HG03469 (cell line): Measurements from ENCODE around the gene RICTOR.
"Not testable (repeated sequence)": the region's sequence is repeated elsewhere in the genome, so short reads cannot be mapped to it uniquely, and the experiment has no call there.

Experiments used
- ATAC-seq: cut with Tn5 transposase; IDR thresholded peaks from one replicate; pipeline ENCODE4 v1.9.1; 2021; ENCODE audit warnings: mild to moderate bottlenecking, moderate library complexity, moderate number of reproducible peaks; ENCODE audit not compliant: unreplicated experiment

Gene RICTOR

DNA sequence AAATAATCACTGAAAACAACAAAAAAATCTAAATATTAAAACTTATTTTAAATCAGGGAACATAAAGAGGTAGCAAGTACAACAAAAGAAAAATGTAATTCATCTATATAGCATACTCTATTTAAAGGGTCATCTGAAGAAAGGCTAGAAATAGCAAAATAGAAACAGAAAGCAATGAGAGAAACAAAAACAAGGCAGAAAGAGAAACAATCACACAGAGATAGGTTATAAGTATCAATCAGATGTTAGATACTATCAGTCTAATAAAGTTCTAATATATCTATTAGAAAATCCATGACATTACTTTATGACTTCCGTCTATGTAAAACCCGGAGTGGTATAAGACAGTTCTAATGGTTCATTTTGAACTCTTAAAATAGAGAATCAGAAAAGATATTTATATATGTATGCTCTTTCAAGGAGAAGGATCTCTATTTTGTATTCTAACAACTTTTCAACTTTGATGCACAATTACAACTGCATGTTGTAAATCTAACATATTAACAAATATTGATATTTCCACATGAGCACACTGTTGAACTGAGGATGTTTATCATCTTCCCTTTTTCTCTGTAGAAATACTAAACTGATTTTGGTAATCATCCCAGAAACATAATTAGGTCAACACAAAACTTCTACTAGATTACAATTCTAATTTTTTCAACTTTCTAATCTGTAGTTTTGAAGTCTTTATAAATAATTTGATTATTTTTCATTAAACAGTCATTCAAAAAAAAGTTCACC lies 15.8 kb downstream of the RICTOR start:
- no peak for ATAC-seq

- no peak for ATAC-seq
These were observed 16.5 kb downstream of the RICTOR start for GRCh38 chr5:39057734-39058133.

DNA sequence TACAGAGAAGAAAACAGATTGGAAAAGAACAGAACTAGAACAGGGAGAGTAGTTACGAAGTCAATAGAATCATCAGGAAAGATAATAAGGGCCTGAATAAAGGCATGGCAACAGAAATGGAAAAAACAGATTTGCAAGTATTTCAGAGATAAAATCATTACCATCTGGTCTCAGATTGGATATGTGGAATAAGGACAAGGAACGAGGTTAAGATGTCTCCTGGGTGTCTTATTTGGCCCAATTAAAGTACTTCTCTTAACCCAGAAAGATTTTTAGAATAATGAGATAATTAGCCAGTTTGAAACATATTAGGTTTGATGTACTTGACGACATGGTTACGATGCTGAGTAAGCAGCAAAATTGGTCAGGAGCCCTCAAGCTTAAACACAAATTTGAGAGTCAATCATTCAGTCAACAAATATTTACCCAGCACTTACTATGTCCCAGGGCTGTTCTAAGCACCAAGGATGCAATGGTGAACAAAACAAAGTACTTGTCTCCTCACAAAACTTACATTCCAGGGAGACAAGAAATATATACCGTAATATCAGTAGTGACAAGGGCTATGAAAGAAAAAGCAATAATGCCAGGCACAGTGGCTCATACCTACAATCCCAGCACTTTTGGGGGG lies 18.3 kb downstream of the RICTOR start:
- no peak for ATAC-seq

DNA sequence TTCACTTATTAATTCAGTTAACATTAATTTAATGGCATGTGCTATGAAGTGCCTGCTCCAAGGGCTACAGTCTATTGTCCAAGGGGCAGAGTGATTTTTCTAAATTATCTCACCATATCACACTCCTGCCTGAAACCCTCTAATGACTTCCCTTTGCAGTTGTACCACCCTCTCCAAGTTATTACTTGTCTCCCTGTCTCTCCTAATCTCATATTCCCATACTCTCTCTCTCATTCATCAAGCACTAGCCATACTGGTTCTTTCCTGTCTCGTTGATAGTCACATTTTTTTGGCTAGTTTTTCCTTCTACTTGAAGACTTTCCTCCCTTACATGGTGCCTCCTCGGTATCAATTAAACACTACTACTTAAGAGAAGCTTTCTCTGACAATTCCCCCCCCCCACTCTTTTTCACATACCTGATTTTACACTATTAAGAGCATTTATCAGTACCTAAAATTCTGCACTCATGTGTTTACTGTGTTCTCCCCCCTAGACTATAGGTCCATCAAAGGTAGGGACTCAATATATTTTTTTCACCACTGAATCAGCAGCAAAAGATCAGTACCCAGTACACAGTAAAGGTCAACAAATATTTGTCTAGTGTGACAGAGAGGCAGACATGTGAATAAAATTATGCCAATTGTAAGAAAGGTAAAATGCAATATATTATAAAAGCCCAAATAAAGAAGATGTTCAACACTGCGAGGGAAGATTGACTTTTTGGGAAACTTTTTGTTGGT lies 19.0 kb downstream of the RICTOR start:
- ATAC-seq: no peak

- ATAC-seq: no peak
These were observed 21.0 kb downstream of the RICTOR start for GRCh38 chr5:39053189-39053588.

DNA sequence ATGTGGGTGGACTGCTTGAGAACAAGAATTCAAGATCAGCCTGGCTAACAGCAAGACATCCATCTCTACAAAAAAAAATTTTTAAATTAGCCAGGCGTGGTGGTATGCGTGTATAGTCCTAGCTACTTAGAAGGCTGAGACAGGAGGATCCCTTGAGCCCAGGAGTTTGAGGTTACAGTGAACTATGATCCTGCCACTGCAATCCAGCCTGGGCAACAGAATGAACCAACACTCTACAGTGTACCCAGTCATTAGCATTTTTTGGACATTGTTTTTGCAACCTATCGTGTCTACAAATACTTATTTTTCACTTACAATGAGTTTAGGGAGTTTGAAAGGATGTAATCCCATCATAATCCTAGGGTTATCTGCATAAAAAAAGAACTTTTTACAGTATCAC lies 22.1 kb downstream of the RICTOR start:
- ATAC-seq: no peak

- ATAC-seq: no peak
These were observed 24.9 kb downstream of the RICTOR start for GRCh38 chr5:39049315-39049714.

DNA sequence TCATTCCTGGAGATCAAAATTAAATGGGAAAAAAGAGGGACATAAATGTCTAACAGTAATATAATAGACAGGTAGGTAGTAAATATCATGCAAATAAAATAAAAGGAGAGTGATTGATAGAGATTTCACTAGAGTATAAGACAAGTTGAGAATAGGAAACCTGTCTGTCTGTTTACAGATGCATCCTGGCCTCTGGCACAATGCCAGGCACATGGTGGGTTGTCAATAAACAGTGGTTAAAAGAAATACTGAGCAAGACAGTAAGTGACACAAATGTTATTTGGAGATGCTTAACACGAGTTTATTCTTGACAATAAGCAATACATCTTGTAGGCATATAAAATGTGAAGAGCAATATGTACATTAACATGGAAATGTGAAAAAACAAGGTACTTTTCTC lies 33.3 kb downstream of the RICTOR start:
- no peak for ATAC-seq

DNA sequence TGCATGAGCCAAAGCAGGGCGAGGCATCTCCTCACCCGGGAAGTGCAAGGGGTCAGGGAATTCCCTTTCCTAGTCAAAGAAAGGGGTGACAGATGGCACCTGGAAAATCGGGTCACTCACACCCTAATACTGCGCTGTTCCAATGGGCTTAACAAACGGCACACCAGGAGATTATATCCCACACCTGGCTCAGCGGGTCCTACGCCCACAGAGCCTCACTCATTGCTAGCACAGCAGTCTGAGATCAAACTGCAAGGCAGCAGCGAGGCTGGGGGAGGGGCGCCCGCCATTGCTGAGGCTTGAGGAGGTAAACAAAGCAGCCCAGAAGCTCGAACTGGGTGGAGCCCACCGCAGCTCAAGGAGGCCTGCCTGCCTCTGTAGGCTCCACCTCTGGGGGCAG lies 39.7 kb downstream of the RICTOR start:
- not testable (repeated sequence) for ATAC-seq

DNA sequence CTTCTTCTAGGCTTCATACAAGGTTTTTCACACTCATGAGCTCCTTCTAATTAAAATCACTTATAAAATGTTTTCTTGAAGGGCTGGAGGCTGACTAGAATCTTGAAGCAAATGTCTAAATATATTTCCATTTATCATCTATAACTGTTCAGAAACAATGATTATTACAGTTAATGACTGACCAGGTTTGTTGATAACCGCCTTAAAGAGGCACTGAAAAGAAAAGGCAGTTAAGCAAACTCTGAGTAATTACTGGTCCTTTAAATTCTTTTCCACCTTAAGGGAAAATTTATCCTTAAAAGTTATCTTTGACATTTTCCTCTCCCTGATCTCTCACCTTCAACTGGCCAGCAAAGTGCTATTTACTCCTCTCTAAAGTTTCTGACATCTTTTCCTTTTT lies 43.2 kb downstream of the RICTOR start:
- ATAC-seq: no peak

DNA sequence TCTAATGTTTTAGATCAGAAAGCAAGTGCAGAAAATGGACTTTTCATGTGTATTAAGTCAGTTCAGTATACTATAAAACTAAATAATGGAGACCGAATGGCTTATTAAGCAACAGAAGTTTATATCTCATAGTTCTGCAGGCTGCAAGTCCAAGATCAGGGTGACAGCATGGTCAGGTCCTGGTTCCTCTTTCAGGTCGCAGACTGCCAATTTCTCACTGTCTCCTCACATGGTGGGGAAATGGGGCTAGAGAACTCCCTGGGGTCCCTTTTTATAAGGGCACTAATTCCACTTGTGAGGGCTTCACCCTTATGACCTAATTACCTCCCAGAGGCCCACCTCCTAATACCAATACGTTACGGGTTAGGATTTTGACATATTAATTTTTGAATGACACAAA lies 48.7 kb downstream of the RICTOR start:
- no peak for ATAC-seq

- no peak for ATAC-seq
These were observed 49.3 kb downstream of the RICTOR start for GRCh38 chr5:39024884-39025283.

DNA sequence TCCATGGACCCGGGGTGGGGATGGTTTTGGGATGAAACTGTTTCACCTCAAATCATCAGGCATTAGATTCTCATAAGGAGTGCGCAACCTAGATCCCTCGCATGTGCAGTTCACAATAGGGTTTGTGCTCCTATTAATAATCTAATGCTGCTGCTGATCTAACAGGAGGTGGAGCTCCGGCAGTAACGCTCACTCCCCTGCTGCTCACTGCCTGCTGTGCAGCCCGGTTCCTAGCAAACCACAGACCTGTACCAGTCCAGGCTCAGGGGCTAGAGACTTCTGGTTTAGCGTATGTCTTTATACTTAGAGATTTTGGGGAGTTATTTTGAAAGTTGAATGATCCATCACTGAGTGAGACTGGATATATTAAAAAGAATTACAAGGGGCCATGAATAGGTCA lies 50.2 kb downstream of the RICTOR start:
- no peak for ATAC-seq

GRCh38 chr5:39023121-39023520 lies 51.1 kb downstream of the RICTOR start:
- no peak for ATAC-seq

- ATAC-seq: no peak
These were observed 52.0 kb downstream of the RICTOR start for GRCh38 chr5:39022151-39022550.

- ATAC-seq: no peak
These were observed 52.8 kb downstream of the RICTOR start for GRCh38 chr5:39021413-39021812.

DNA sequence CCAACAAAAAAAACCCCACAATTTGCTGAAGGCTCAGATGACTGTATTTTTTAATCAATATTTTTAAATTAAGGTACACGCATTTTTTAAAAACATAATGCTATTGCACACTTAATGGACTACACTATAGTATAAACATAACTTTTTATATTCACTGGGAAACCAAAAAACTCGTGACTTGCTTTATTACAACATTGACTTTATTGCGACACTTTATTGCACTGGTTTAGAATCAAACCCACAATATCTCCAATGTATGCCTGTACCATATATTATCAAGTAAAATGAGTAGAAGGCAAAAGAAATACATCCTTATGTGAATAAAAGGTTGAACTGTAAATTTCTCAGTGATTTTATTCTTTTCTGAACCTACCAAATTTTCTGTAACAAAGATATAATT lies 53.7 kb downstream of the RICTOR start:
- ATAC-seq: no peak

DNA sequence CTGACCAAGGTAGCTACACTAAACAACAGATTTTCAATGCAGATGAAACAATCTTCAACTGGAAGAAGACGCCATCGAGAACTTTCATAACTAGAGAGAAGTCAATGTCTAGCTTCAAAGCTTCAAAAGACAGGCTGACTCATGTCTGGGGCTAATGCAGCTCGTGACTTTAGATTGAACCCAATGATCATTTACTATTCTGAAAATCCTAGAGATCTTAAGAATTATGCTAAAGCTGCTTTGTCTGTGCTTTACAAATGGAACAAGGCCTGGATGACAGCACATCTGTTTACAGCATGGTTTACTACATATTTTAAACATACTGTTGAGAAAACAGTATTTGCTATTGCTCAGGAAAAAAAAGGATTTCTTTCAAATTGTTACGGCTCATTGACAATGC lies 54.9 kb downstream of the RICTOR start:
- no peak for ATAC-seq

DNA sequence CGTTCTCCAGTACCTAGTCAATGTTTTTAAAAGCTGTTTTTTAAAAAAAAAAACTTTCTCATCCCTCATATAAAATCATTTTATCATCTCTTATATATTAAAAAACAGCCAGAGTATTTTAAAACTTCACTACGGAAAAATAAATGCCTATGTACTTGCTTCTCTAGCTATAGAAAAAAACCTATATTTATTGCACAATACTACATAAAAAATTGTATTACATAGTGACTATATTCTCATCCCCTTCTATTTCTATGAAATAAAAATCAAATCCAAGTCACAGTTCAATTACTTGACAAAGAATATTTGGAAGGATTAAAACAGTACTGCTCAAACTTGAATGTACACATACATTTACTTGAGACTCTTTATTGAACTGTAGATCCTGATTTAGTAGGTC lies 56.7 kb downstream of the RICTOR start:
- ATAC-seq: no peak

- ATAC-seq: no peak
These were observed 57.5 kb downstream of the RICTOR start for GRCh38 chr5:39016587-39017275.
